H1 (cell line): Measurements from ENCODE around the gene LRP2BP. TPM values are rescaled to one million over a fixed set of nuclear protein-coding genes. Genes with fewer than 3 reads are reported as not detected.

Experiments used
- CTCF ChIA-PET: fragments of 300-600 bp; sonication (Branson Sonifier 250); formaldehyde crosslinking; loops from one replicate; lab custom pipeline; 2021; ENCODE audit not compliant: partially characterized antibody; lab: Charles Lee
- POLR2A ChIA-PET: fragments of 300-600 bp; sonication (Branson Sonifier 250); formaldehyde crosslinking; loops from one replicate; lab custom pipeline; 2021; ENCODE audit warnings: inconsistent platforms; ENCODE audit not compliant: partially characterized antibody; lab: Charles Lee
- DNase-seq, 2 experiments: peaks; one replicate each; pipeline versions ENCODE4 v3.0.0 to v3.0.0-alpha.2; 2010 to 2022; ENCODE audit warnings: low spot score in 2 of 2, low read depth in 1 of 2, mixed read lengths in 1 of 2
- FAIRE-seq: peaks from 2 replicates; lab custom pipeline; 2011; peaks lifted over from hg19 to GRCh38; lab: Jason Lieb, UNC
- H2AFZ ChIP-seq: 2 replicates; pipeline ENCODE4 v1.8.1; 2012; ENCODE audit warnings: low read length, inconsistent platforms
- H2AK5ac ChIP-seq: 2 replicates; pipeline ENCODE4 v1.6.1; 2013; ENCODE audit warnings: low read depth, low read length
- H2BK120ac ChIP-seq: replicated peaks from 2 replicates; pipeline ENCODE3; 2013; ENCODE audit warnings: low read depth, low read length, inconsistent platforms
- H2BK12ac ChIP-seq: 2 replicates; pipeline ENCODE4 v1.6.1; 2013; ENCODE audit warnings: low read depth, low read length
- H2BK15ac ChIP-seq: 2 replicates; pipeline ENCODE4 v1.6.1; 2013; ENCODE audit warnings: low read length
- H2BK20ac ChIP-seq: 2 replicates; pipeline ENCODE4 v1.6.1; 2013; ENCODE audit warnings: low read length
- H2BK5ac ChIP-seq: 2 replicates; pipeline ENCODE4 v1.6.1; 2013; ENCODE audit warnings: low read depth, low read length
- H3K14ac ChIP-seq: 2 replicates; pipeline ENCODE4 v1.6.1; 2013; ENCODE audit warnings: inconsistent platforms; ENCODE audit not compliant: insufficient read length
- H3K18ac ChIP-seq: 2 replicates; pipeline ENCODE4 v1.6.1; 2013; ENCODE audit warnings: low read length; ENCODE audit errors: extremely low read depth
- H3K23ac ChIP-seq: 2 replicates; pipeline ENCODE4 v1.6.1; 2013; ENCODE audit warnings: inconsistent platforms; ENCODE audit not compliant: insufficient read length
- H3K23me2 ChIP-seq: 2 replicates; pipeline ENCODE4 v1.6.1; 2013; ENCODE audit warnings: low read depth, low read length
- H3K27ac ChIP-seq: 2 replicates; pipeline ENCODE4 v1.6.1; 2011; ENCODE audit warnings: low read depth, low read length, inconsistent platforms
- H3K27me3 ChIP-seq, 4 experiments: replicated peaks in 1 of 4; 1 replicate in 1 of 4; 2 replicates in 3 of 4; pipeline versions ENCODE4 v1.6.1 to v1.8.1; 2011 to 2013; ENCODE audit warnings: low read length in 3 of 4, mild to moderate bottlenecking in 3 of 4, inconsistent platforms in 2 of 4, mixed read lengths in 2 of 4, moderate library complexity in 1 of 4; ENCODE audit not compliant: control insufficient read depth in 3 of 4, insufficient read depth in 3 of 4; ENCODE audit errors: extremely low read depth in 1 of 4
- H3K36me3 ChIP-seq, 4 experiments: 2 replicates each; pipeline versions ENCODE4 v1.6.1 to v1.8.1; 2011 to 2013; ENCODE audit warnings: mild to moderate bottlenecking in 4 of 4, low read length in 3 of 4, moderate library complexity in 2 of 4, control low read depth in 1 of 4, inconsistent platforms in 1 of 4; ENCODE audit not compliant: insufficient read depth in 4 of 4, control insufficient read depth in 2 of 4
- H3K4ac ChIP-seq: replicated peaks from 2 replicates; pipeline ENCODE3; 2013; ENCODE audit warnings: low read length, low read depth, mixed read lengths, inconsistent platforms; ENCODE audit not compliant: insufficient read length
- H3K4me1 ChIP-seq, 4 experiments: replicated peaks in 1 of 4; 1 replicate in 1 of 4; 2 replicates in 3 of 4; pipeline versions ENCODE4 v1.6.1 to v1.8.1; 2011 to 2013; ENCODE audit warnings: low read length in 3 of 4, inconsistent platforms in 2 of 4, mixed read lengths in 1 of 4; ENCODE audit not compliant: insufficient read depth in 4 of 4, control insufficient read depth in 3 of 4
- H3K4me2 ChIP-seq, 2 experiments: 2 replicates each; pipeline versions ENCODE4 v1.6.1 to v1.8.1; 2011 to 2013; ENCODE audit warnings: low read depth in 2 of 2, low read length in 2 of 2, control low read depth in 1 of 2, inconsistent platforms in 1 of 2, mild to moderate bottlenecking in 1 of 2; ENCODE audit not compliant: insufficient read depth in 1 of 2
- H3K4me3 ChIP-seq, 4 experiments: fragments of 200-600, 300-600 bp in 1 of 4; sonication (generic), shearing (Covaris generic), sonication (Bioruptor Twin) in 1 of 4; 2 replicates each; pipeline versions ENCODE4 v1.5.1 to v1.8.1; 2011 to 2016; ENCODE audit warnings: low read length in 4 of 4, low read depth in 3 of 4, control low read depth in 2 of 4, inconsistent platforms in 2 of 4, mild to moderate bottlenecking in 2 of 4, mixed read lengths in 1 of 4, moderate library complexity in 1 of 4; ENCODE audit not compliant: insufficient read depth in 2 of 4; ENCODE audit errors: extremely low read depth in 1 of 4
- H3K56ac ChIP-seq: replicated peaks from 2 replicates; pipeline ENCODE3; 2013; ENCODE audit warnings: low read depth, mild to moderate bottlenecking, mixed read lengths, low read length, inconsistent platforms; ENCODE audit not compliant: insufficient read length
- H3K79me1 ChIP-seq: 2 replicates; pipeline ENCODE4 v1.6.1; 2013; ENCODE audit warnings: low read depth, low read length, control low read depth
- H3K79me2 ChIP-seq, 2 experiments: 2 replicates each; pipeline versions ENCODE4 v1.6.1 to v1.8.1; 2012 to 2013; ENCODE audit warnings: low read length in 2 of 2, mild to moderate bottlenecking in 2 of 2, inconsistent platforms in 1 of 2; ENCODE audit not compliant: insufficient read depth in 2 of 2, control insufficient read depth in 1 of 2
- H3K9ac ChIP-seq, 4 experiments: replicated peaks in 1 of 4; 1 replicate in 1 of 4; 2 replicates in 3 of 4; pipeline versions ENCODE4 v1.6.1 to v1.8.1; 2011 to 2013; ENCODE audit warnings: low read depth in 3 of 4, low read length in 3 of 4, control low read depth in 2 of 4, mild to moderate bottlenecking in 2 of 4, moderate library complexity in 2 of 4, inconsistent platforms in 1 of 4; ENCODE audit errors: extremely low read depth in 1 of 4
- H3K9me3 ChIP-seq, 2 experiments: 2 replicates each; pipeline versions ENCODE4 v1.6.1 to v1.8.1; 2012 to 2013; ENCODE audit warnings: mild to moderate bottlenecking in 2 of 2, moderate library complexity in 2 of 2, control low read depth in 1 of 2, inconsistent platforms in 1 of 2, low read depth in 1 of 2, low read length in 1 of 2, mixed read lengths in 1 of 2; ENCODE audit not compliant: insufficient read depth in 2 of 2
- H4K20me1 ChIP-seq, 2 experiments: replicated peaks in 1 of 2; 2 replicates each; pipeline versions ENCODE3 to v1.8.1; 2011 to 2013; ENCODE audit warnings: inconsistent platforms in 2 of 2, low read length in 2 of 2, mild to moderate bottlenecking in 1 of 2; ENCODE audit not compliant: insufficient read depth in 2 of 2, control insufficient read depth in 1 of 2
- H4K5ac ChIP-seq: 2 replicates; pipeline ENCODE4 v1.6.1; 2013; ENCODE audit warnings: low read length, low read depth, mixed read lengths, inconsistent platforms; ENCODE audit not compliant: insufficient read length
- H4K8ac ChIP-seq: 2 replicates; pipeline ENCODE4 v1.8.0; 2013; ENCODE audit warnings: mild to moderate bottlenecking, moderate library complexity, low read length, inconsistent platforms; ENCODE audit not compliant: insufficient read depth; ENCODE audit errors: extremely low read depth
- H4K91ac ChIP-seq: replicated peaks from 2 replicates; pipeline ENCODE3; 2013; ENCODE audit warnings: low read length, mixed read lengths, inconsistent platforms; ENCODE audit not compliant: insufficient read length
- BCL11A ChIP-seq, 2 experiments: IDR thresholded peaks; one replicate each; pipeline ENCODE4 v1.6.1; 2011; ENCODE audit warnings: low read depth in 2 of 2, low read length in 2 of 2, mild to moderate bottlenecking in 2 of 2
- CBX8 ChIP-seq: fragments of 300-800, 300-1000 bp; sonication (generic); IDR thresholded peaks from 2 replicates; pipeline ENCODE4 v1.7.1; 2016; ENCODE audit warnings: low read depth, low read length, borderline replicate concordance
- CEBPB ChIP-seq: IDR thresholded peaks from 2 replicates; pipeline ENCODE4 v1.6.1; 2012; ENCODE audit warnings: low read depth, low read length
- CTBP2 ChIP-seq: IDR thresholded peaks from 2 replicates; pipeline ENCODE4 v1.7.0; 2011; ENCODE audit warnings: borderline replicate concordance, mild to moderate bottlenecking, moderate library complexity, mixed read lengths, low read length; ENCODE audit not compliant: insufficient read depth, insufficient read length
- GTF2F1 ChIP-seq: IDR thresholded peaks from 2 replicates; pipeline ENCODE4 v1.6.1; 2012; ENCODE audit warnings: low read depth, low read length, improper control_type of control experiment, borderline replicate concordance
- HDAC6 ChIP-seq: IDR thresholded peaks from one replicate; pipeline ENCODE4 v1.7.1; 2012; ENCODE audit warnings: low read depth, mild to moderate bottlenecking, inconsistent platforms, low read length, moderate library complexity
- JUND ChIP-seq: IDR thresholded peaks from 2 replicates; pipeline ENCODE4 v1.6.1; 2011; ENCODE audit warnings: mild to moderate bottlenecking, improper control_type of control experiment, low read length
- NANOG ChIP-seq: IDR thresholded peaks from 2 replicates; pipeline ENCODE4 v1.6.1; 2011; ENCODE audit warnings: low read length, low read depth, mild to moderate bottlenecking, inconsistent platforms; ENCODE audit not compliant: insufficient read depth, poor library complexity, severe bottlenecking
- SP2 ChIP-seq: IDR thresholded peaks from 2 replicates; pipeline ENCODE4 v1.6.1; 2012; ENCODE audit warnings: mild to moderate bottlenecking, low read length, inconsistent platforms
- TBP ChIP-seq: IDR thresholded peaks from 2 replicates; pipeline ENCODE4 v1.6.1; 2011; ENCODE audit warnings: low read depth, low read length, improper control_type of control experiment
- WGBS, 2 experiments: shearing (Covaris generic) in 1 of 2; methylation state at CpG; one replicate each; pipeline versions ENCODE4 v1.1.6 to v1.1.7; 2013 to 2015; ENCODE audit warnings: low lambda C conversion rate in 2 of 2, mixed read lengths in 2 of 2, inconsistent platforms in 1 of 2, low coverage in 1 of 2, missing lambda C conversion rate in 1 of 2; ENCODE audit not compliant: insufficient replicate concordance in 2 of 2, insufficient coverage in 1 of 2, insufficient read length in 1 of 2; ENCODE audit errors: extremely low coverage in 1 of 2, missing lambda C conversion rate in 1 of 2; 5-methylcytosine and 5-hydroxymethylcytosine counted together
- polyA plus RNA-seq, 7 experiments: library from polyadenylated mRNA; depleted of rRNA in 3 of 7; stranded (reverse) in 5 of 7; unstranded in 2 of 7; fragments of >200 nt in 5 of 7; fragments of 200-250 nt in 2 of 7; gene quantifications; 1 replicate in 5 of 7; 2 replicates in 1 of 7; 4 replicates in 1 of 7; pipeline versions ENCODE4 v1.2.1 to v1.2.3, GENCODE V29; 2011 to 2013; ENCODE audit warnings: missing spikeins in 2 of 7, mixed read lengths in 2 of 7
- total RNA-seq: library from RNA; stranded (reverse); fragmentation: NEBNext Ultra II Directional; extraction: Animal tissue kit (Norgen Biotek cat#: 25700); gene quantifications from 2 replicates; pipeline ENCODE4 v1.2.1, GENCODE V29; 2021

The LRP2BP gene
- total and polyA plus RNA-seq, 2 of the 8 experiments (the other 6 are each of a cell fraction or from before 2014, with no cell fraction given), result 0.12 to 0.30 TPM

DNA sequence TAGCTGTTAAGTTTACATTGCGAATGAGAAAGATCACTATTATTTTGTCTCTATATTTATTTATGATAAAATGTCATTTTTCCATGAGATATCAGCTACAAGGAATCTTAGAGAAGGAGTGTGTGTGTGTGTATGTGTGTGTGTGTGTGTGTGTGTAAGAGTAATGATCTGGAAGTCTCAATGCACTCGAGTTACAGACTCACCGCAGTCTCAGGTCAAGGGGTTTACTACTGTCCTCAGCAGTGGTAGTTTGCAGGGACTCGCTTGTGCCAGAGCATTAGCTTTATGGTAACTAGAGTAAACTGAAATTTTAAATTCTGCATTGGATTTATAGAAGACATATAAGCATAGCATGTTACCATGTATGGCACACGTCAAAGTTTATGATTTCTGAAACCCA, 30.8 kb downstream of the LRP2BP start:
- Histone ChIP-seq H3K9me3 (no peaks in the 10 kb centered on the region), H3K23ac (no peak overlapping the region), H4K20me1 (no peaks in the 10 kb centered on the region), H2BK12ac (no peak overlapping the region), H3K27me3 (no peaks in the 10 kb centered on the region), H3K4me1 (peaks cover 0 to 5% (median 0%) of the 10 kb centered on the region in 4 experiments; a peak in 2 of 7 replicates), H3K14ac (no peak overlapping the region), H2BK5ac (no peak overlapping the region), H2BK120ac (no peak overlapping the region), H3K4ac (no peak overlapping the region), H4K5ac (no peak overlapping the region), H3K79me1 (no peaks in the 10 kb centered on the region), H3K4me2 (no peak overlapping the region), H3K79me2 (no peaks in the 10 kb centered on the region), H3K4me3 (no peak overlapping the region), H3K36me3 (peaks cover 0 to 4% (median 0%) of the 10 kb centered on the region in 4 experiments; a peak in 1 of 8 replicates), H3K23me2 (no peaks in the 10 kb centered on the region), H3K9ac (no peak overlapping the region), H3K56ac (no peak overlapping the region), H3K18ac (no peak overlapping the region), H2AFZ (no peak overlapping the region), H3K27ac (no peak overlapping the region), H2AK5ac (no peak overlapping the region), H2BK15ac (no peak overlapping the region), H4K91ac (no peak overlapping the region), H2BK20ac (no peak overlapping the region), H4K8ac (no peak overlapping the region)
- CTCF ChIA-PET, result interaction anchor here (1.0 to 1.3 kb wide), 2 partner anchors 10 to 230 kb away, joined by 3 to 5 read pairs; no protein-coding TSS in a partner anchor
- 91% methylated on average over 5 of the region's 5 CpGs; no CpG with 5 or more reads in 1 of the 2 experiments for WGBS, 2 experiments
- POLR2A ChIA-PET, result interaction anchor here (1.2 kb wide), 1 partner anchor 19 kb away, joined by 4 read pairs; no protein-coding TSS in a partner anchor
- FAIRE-seq (no peak), DNase-seq (no peak)
- TF ChIP-seq CEBPB (no peak), CBX8 (no peak), SP2 (no peak), GTF2F1 (no peak), TBP (no peak), HDAC6 (no peak), NANOG (no peak), CTBP2 (no peak), BCL11A (IDR thresholded peaks at IDR 0.05; ENCODE audit: low read depth in 2 of 2, low read length in 2 of 2) (no peak), JUND (no peak)
